ENCODE results near the gene ISM1.

The ISM1 gene

DNA sequence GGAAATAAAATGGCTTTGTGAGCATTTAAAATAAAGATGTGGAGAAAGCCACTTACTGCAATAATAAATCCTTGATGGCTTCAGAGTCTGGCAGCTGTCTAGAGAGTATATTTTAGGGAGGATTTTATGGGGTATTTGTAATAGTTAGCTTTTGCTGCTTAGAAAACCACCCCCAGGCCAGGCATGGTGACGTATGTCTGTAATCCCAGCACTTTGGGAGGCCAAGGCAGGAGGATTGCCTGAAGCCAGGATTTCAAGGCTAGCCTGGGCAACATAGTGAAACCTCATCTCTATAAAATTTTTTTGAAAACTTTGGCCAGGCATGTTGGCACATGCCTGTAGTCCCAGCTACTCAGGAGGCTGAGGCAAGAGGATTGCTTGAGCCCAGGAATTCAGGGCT, 63.8 kb downstream of the ISM1 start:
- no peaks in the 10 kb centered on the region for H3K4me1 ChIP-seq (ENCODE audit: control insufficient read depth, insufficient read depth, low read length, unreplicated experiment)
- H3K36me3 ChIP-seq (ENCODE audit: insufficient read depth, low read length): no peaks in the 10 kb centered on the region
- peaks cover 4% of the 10 kb centered on the region; the same call in 1 of the 2 replicates for H3K27me3 ChIP-seq (ENCODE audit: insufficient read depth, low read length)
- H3K79me2 ChIP-seq (ENCODE audit: control insufficient read depth, insufficient read depth, low read length, unreplicated experiment): no peaks in the 10 kb centered on the region
- H3K4me3 ChIP-seq (ENCODE audit: low read depth, low read length): no peak overlapping the region
- H2AFZ ChIP-seq (ENCODE audit: low read length, unreplicated experiment): no peak overlapping the region
- no peak overlapping the region for H3K27ac ChIP-seq (ENCODE audit: low read depth, low read length)

DNA sequence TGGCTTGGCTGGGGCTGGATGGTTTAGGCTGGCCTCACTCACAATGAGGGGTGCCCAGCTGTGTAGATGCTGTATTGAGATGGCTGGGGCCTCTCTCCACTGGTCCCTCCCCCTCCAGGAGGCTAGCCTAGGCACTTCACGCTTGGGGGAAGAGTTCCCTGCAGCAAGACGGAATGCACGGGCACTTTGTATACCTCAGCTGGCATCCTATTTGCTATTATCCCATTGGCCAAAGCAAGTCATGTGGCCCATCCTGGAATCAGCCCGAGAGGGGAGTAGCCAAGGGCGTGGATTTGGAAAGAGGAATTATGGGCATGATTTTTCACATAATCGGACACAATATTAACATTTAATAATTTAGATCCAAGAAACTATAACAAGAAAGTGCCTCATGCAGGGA, 64.3 kb downstream of the ISM1 start:
- Histone ChIP-seq H3K27ac (ENCODE audit: low read depth, low read length) (no peak overlapping the region), H3K4me3 (ENCODE audit: low read depth, low read length) (no peak overlapping the region), H3K27me3 (ENCODE audit: insufficient read depth, low read length) (peaks cover 4% of the 10 kb centered on the region; the same call in 1 of the 2 replicates), H3K4me1 (ENCODE audit: control insufficient read depth, insufficient read depth, low read length, unreplicated experiment) (no peaks in the 10 kb centered on the region), H2AFZ (ENCODE audit: low read length, unreplicated experiment) (no peak overlapping the region), H3K36me3 (ENCODE audit: insufficient read depth, low read length) (no peaks in the 10 kb centered on the region), H3K79me2 (ENCODE audit: control insufficient read depth, insufficient read depth, low read length, unreplicated experiment) (no peaks in the 10 kb centered on the region)

DNA sequence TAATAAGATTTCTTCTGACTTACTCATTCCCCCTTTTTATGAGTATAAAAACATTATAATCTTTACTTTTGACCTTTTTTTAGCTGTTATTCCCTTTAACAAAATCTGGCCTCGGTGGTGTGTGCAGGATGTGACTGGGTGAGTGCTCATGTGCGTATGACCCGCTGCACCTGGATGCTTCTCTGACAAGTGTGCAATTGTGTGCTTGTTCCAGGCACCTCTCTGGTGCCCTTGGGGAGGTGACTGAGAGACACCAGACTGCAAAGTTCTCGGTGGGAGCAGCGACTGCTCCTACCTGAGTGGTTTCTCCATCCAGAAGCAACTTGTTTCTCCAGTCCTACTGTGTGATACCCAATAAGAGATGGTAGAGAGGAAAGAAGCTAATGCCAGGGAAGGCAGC, 65.0 kb downstream of the ISM1 start:
- H3K27ac ChIP-seq (ENCODE audit: low read depth, low read length): no peak overlapping the region
- H3K4me3 ChIP-seq (ENCODE audit: low read depth, low read length): no peak overlapping the region
- no peak overlapping the region for H2AFZ ChIP-seq (ENCODE audit: low read length, unreplicated experiment)
- peaks cover 4% of the 10 kb centered on the region; the same call in 1 of the 2 replicates for H3K27me3 ChIP-seq (ENCODE audit: insufficient read depth, low read length)
- no peaks in the 10 kb centered on the region for H3K36me3 ChIP-seq (ENCODE audit: insufficient read depth, low read length)
- no peaks in the 10 kb centered on the region for H3K79me2 ChIP-seq (ENCODE audit: control insufficient read depth, insufficient read depth, low read length, unreplicated experiment)
- no peaks in the 10 kb centered on the region for H3K4me1 ChIP-seq (ENCODE audit: control insufficient read depth, insufficient read depth, low read length, unreplicated experiment)

DNA sequence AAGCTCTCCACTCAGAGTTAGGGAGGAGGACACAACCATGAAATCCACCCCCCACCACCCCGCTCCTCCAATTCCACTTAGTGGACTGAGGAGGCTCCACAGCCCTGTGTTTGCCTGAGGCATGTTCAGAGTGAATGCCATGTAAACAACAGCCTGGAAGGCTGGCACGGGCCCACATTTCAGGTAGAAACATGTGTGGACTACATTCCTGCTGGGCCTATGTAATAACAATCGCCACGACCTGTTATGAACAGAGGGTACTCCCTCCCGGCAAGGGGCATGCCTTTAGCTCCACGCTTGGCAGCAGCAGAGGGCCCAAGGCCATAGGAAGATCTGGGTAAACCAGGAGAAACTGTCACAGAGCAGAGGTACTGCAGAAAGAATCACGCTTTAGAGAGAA, 65.5 kb downstream of the ISM1 start:
- peaks cover 4% of the 10 kb centered on the region; the same call in 1 of the 2 replicates for H3K27me3 ChIP-seq (ENCODE audit: insufficient read depth, low read length)
- no peak overlapping the region for H3K4me3 ChIP-seq (ENCODE audit: low read depth, low read length)
- no peaks in the 10 kb centered on the region for H3K36me3 ChIP-seq (ENCODE audit: insufficient read depth, low read length)
- H2AFZ ChIP-seq (ENCODE audit: low read length, unreplicated experiment): no peak overlapping the region
- H3K79me2 ChIP-seq (ENCODE audit: control insufficient read depth, insufficient read depth, low read length, unreplicated experiment): no peaks in the 10 kb centered on the region
- H3K27ac ChIP-seq (ENCODE audit: low read depth, low read length): no peak overlapping the region
- no peaks in the 10 kb centered on the region for H3K4me1 ChIP-seq (ENCODE audit: control insufficient read depth, insufficient read depth, low read length, unreplicated experiment)

DNA sequence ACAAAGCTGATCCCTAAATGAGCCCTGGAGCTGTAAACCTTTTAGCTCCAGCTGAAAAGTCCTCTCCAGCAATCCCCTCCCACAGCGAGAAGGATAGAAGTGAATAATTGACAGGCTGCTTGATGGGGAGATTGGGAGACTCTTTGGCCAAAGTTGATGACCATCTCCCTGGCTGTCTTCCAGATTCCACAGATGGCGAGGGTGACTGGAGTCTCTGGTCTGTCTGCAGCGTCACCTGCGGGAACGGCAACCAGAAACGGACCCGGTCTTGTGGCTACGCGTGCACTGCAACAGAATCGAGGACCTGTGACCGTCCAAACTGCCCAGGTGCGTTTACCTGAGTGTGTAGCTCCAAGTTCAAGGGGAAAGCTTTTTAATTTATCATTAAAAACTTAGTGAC, 67.3 kb downstream of the ISM1 start:
- H3K79me2 ChIP-seq (ENCODE audit: control insufficient read depth, insufficient read depth, low read length, unreplicated experiment): no peaks in the 10 kb centered on the region
- H3K4me3 ChIP-seq (ENCODE audit: low read depth, low read length): no peak overlapping the region
- no peaks in the 10 kb centered on the region for H3K36me3 ChIP-seq (ENCODE audit: insufficient read depth, low read length)
- H3K4me1 ChIP-seq (ENCODE audit: control insufficient read depth, insufficient read depth, low read length, unreplicated experiment): no peaks in the 10 kb centered on the region
- no peak overlapping the region for H3K27ac ChIP-seq (ENCODE audit: low read depth, low read length)
- peaks cover 4% of the 10 kb centered on the region; the same call in 1 of the 2 replicates for H3K27me3 ChIP-seq (ENCODE audit: insufficient read depth, low read length)
- no peak overlapping the region for H2AFZ ChIP-seq (ENCODE audit: low read length, unreplicated experiment)

DNA sequence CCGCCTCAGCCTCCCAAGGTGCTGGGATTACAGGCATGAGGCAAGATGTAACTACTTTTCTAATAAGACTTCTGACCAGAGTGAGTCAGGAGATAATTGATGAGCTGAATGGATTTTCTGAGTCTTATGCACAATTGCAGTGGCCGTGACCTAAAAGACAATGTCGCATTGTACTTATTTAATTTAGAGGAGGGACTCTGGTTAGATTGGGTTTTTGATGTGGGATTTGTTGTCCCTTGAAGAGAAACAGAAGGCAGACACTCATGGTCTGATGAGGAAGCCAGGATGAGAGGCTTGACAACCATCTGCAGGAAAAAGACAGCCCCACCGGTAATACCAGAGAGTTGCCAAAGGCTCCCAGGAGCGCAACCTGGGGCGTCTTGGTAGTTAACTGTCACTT, 68.0 kb downstream of the ISM1 start:
- no peaks in the 10 kb centered on the region for H3K79me2 ChIP-seq (ENCODE audit: control insufficient read depth, insufficient read depth, low read length, unreplicated experiment)
- H3K27ac ChIP-seq (ENCODE audit: low read depth, low read length): no peak overlapping the region
- no peak overlapping the region for H2AFZ ChIP-seq (ENCODE audit: low read length, unreplicated experiment)
- no peak overlapping the region for H3K4me3 ChIP-seq (ENCODE audit: low read depth, low read length)
- H3K27me3 ChIP-seq (ENCODE audit: insufficient read depth, low read length): peaks cover 4% of the 10 kb centered on the region; the same call in 1 of the 2 replicates
- H3K4me1 ChIP-seq (ENCODE audit: control insufficient read depth, insufficient read depth, low read length, unreplicated experiment): no peaks in the 10 kb centered on the region
- H3K36me3 ChIP-seq (ENCODE audit: insufficient read depth, low read length): no peaks in the 10 kb centered on the region

DNA sequence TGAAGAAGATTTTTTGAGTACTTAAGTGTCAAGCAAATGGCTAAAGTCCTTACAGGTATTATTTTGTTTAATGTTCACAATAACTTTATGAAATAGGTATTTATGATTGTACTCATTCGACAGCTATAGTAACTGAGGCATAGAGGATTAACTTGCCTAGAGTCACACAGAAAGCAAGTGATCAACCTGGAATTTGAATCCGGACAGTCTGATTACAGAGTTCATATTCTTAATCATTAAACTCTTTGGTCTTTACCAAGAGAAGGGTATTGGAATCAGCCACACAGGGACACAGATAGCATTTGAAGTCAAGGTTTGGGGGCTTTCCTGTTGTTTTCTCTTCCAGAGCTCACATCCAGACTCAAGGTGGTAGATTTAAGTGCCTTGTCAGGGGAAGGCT, 69.7 kb downstream of the ISM1 start:
- H3K79me2 ChIP-seq (ENCODE audit: control insufficient read depth, insufficient read depth, low read length, unreplicated experiment): no peaks in the 10 kb centered on the region
- no peak overlapping the region for H3K4me3 ChIP-seq (ENCODE audit: low read depth, low read length)
- H2AFZ ChIP-seq (ENCODE audit: low read length, unreplicated experiment): no peak overlapping the region
- H3K27ac ChIP-seq (ENCODE audit: low read depth, low read length): no peak overlapping the region
- no peaks in the 10 kb centered on the region for H3K36me3 ChIP-seq (ENCODE audit: insufficient read depth, low read length)
- peaks cover 13% of the 10 kb centered on the region; the same call in 1 of the 2 replicates for H3K27me3 ChIP-seq (ENCODE audit: insufficient read depth, low read length)
- no peaks in the 10 kb centered on the region for H3K4me1 ChIP-seq (ENCODE audit: control insufficient read depth, insufficient read depth, low read length, unreplicated experiment)

DNA sequence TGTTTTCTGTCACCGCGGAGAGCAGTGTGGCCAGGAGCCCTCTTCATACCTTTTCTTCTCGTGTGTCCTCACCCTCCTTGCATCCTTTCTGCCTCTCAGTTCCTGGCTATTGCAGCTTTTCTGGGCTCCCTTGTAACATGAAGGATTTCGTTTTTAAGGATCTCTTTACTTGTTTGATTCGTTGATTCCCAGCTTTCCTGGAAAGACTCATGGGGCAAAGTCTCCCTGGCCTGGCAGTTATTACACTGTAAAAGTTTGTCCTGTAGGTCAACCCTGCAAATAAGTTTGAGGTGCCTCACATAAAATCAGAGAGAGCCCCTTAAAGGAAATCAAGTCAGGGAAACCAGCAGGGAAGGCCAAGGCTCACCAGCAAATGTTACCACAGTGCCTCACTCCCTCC, 70.1 kb downstream of the ISM1 start:
- no peak overlapping the region for H2AFZ ChIP-seq (ENCODE audit: low read length, unreplicated experiment)
- peaks cover 13% of the 10 kb centered on the region for H3K27me3 ChIP-seq (ENCODE audit: insufficient read depth, low read length)
- H3K27ac ChIP-seq (ENCODE audit: low read depth, low read length): no peak overlapping the region
- no peaks in the 10 kb centered on the region for H3K36me3 ChIP-seq (ENCODE audit: insufficient read depth, low read length)
- H3K79me2 ChIP-seq (ENCODE audit: control insufficient read depth, insufficient read depth, low read length, unreplicated experiment): no peaks in the 10 kb centered on the region
- no peaks in the 10 kb centered on the region for H3K4me1 ChIP-seq (ENCODE audit: control insufficient read depth, insufficient read depth, low read length, unreplicated experiment)
- no peak overlapping the region for H3K4me3 ChIP-seq (ENCODE audit: low read depth, low read length)

DNA sequence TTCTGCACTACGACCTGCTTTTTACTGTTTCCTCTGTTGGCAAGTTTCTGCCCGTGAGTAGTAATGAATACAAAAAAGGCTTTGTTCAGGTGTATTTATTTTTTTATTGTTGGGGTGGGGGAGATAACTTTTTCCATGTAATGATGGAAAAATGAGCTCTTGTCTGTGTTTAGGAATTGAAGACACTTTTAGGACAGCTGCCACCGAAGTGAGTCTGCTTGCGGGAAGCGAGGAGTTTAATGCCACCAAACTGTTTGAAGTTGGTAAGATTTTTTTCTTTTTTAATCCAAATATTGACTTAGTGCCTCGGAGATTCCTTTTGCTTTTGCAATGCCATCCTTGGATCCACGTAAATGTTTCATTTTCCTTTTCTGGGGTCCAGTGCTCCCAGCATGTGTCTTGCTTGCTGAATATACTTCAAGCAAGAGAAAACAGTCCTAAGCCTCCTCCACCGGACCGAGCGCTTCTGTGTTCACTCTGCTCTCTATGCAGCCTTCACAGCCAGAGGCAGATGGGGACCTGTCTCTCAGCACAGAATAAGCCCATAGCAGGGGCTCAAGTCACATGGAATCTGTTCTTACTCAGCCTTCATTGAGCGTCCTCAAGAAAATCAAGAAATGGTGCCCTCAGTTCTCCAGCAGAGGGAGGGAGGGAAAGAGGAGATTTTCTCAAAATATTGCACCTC, 71.3 kb downstream of the ISM1 start:
- no peaks in the 10 kb centered on the region for H3K36me3 ChIP-seq (ENCODE audit: insufficient read depth, low read length)
- no peak overlapping the region for H3K4me3 ChIP-seq (ENCODE audit: low read depth, low read length)
- no peaks in the 10 kb centered on the region for H3K79me2 ChIP-seq (ENCODE audit: control insufficient read depth, insufficient read depth, low read length, unreplicated experiment)
- H3K4me1 ChIP-seq (ENCODE audit: control insufficient read depth, insufficient read depth, low read length, unreplicated experiment): no peaks in the 10 kb centered on the region
- H2AFZ ChIP-seq (ENCODE audit: low read length, unreplicated experiment): no peak overlapping the region
- peaks cover 13% of the 10 kb centered on the region for H3K27me3 ChIP-seq (ENCODE audit: insufficient read depth, low read length)
- H3K27ac ChIP-seq (ENCODE audit: low read depth, low read length): no peak overlapping the region

DNA sequence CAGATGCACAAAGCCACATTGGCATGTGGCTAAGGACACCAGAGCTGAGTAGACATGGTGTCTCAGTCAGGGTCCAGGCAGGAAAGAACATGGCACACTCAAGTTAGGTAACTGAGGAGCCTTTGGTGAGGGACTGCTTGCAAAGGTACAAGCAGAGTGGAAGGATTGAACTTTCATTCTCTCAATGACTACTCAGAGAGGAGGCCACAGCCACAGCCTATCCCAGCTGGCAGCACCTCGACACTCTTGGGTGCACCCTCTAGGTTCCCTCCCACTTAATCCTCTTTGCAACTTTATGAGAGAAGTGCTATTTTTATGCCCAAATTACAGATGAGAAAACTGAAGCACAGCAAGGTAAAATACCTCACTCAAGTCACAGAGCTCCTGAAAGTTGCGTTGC, 73.4 kb downstream of the ISM1 start:
- Histone ChIP-seq H3K27ac (ENCODE audit: low read depth, low read length) (no peak overlapping the region), H2AFZ (ENCODE audit: low read length, unreplicated experiment) (no peak overlapping the region), H3K36me3 (ENCODE audit: insufficient read depth, low read length) (no peaks in the 10 kb centered on the region), H3K27me3 (ENCODE audit: insufficient read depth, low read length) (peaks cover 10% of the 10 kb centered on the region), H3K79me2 (ENCODE audit: control insufficient read depth, insufficient read depth, low read length, unreplicated experiment) (no peaks in the 10 kb centered on the region), H3K4me3 (ENCODE audit: low read depth, low read length) (no peak overlapping the region), H3K4me1 (ENCODE audit: control insufficient read depth, insufficient read depth, low read length, unreplicated experiment) (no peaks in the 10 kb centered on the region)

DNA sequence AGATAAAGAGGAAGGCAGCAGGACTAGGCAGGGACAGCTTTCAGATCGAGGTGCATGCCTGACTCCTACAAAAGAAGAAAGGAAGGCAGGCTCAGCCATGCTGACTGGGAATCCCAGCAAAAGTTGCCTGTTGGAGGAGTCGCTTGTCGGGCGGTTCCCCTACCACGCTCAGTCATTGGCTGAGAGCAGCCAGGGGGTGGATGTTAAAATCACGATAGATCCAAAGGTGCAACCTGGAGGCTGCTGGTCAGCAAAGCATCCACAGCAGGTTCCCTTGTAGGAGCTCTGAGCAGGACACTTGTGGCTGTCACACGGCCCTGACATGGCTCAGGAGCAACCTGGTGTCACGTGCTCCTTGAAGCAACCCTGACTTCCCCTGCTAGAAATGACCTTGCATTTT, 74.6 kb downstream of the ISM1 start:
- Histone ChIP-seq H3K4me1 (ENCODE audit: control insufficient read depth, insufficient read depth, low read length, unreplicated experiment) (no peaks in the 10 kb centered on the region), H3K4me3 (ENCODE audit: low read depth, low read length) (no peak overlapping the region), H3K79me2 (ENCODE audit: control insufficient read depth, insufficient read depth, low read length, unreplicated experiment) (no peaks in the 10 kb centered on the region), H3K27me3 (ENCODE audit: insufficient read depth, low read length) (peaks cover 8% of the 10 kb centered on the region; the same call in 1 of the 2 replicates), H2AFZ (ENCODE audit: low read length, unreplicated experiment) (no peak overlapping the region), H3K27ac (ENCODE audit: low read depth, low read length) (no peak overlapping the region), H3K36me3 (ENCODE audit: insufficient read depth, low read length) (no peaks in the 10 kb centered on the region)

Measured in ACC112 (cell line).